NCI-H1417 (cell line): ENCODE results near the gene MATN4.

Source experiments
- DNase-seq, 3 experiments: peaks; one replicate each; lab custom pipeline; 2025; lab: John Stamatoyannopoulos, UW

MATN4 gene

GRCh38 chr20:45248609-45249008 lies 59.5 kb downstream of the MATN4 start:
- peak in 1 of 3 experiments; percentile 44 for DNase-seq

- peak in 2 of 3 experiments; percentile 7 to 29 for DNase-seq
Measured at GRCh38 chr20:45247865-45248264, 60.2 kb downstream of the MATN4 start.

- no peak for DNase-seq
Measured at GRCh38 chr20:45246109-45246508, 62.0 kb downstream of the MATN4 start.
